Measurements from ENCODE around the gene NAXD. TPM values are rescaled to one million over a fixed set of nuclear protein-coding genes. Genes with fewer than 3 reads are reported as not detected.

NAXD gene
- total and polyA plus RNA-seq, 2 experiments from 2014 or later: 16.9 to 18.5 TPM

- TF ChIP-seq ZNF462 (CRISPR knock-in tag; IDR thresholded peaks at IDR 0.05) (no peak), STAT1 (IDR thresholded peaks at IDR 0.05; ENCODE audit: unreplicated experiment) (no peak), ZNF331 (CRISPR knock-in tag; IDR thresholded peaks at IDR 0.05; ENCODE audit: low read depth) (no peak), EZH2 (IDR thresholded peaks at IDR 0.05; ENCODE audit: low read depth, unreplicated experiment) (no peak), NANOG (IDR thresholded peaks at IDR 0.05; ENCODE audit: borderline replicate concordance) (no peak), POLR2AphosphoS5 (IDR thresholded peaks at IDR 0.05; ENCODE audit: low read depth) (no peak)
Measured at GRCh38 chr13:110685305-110686020, 70.1 kb downstream of the NAXD start (continued).

DNA sequence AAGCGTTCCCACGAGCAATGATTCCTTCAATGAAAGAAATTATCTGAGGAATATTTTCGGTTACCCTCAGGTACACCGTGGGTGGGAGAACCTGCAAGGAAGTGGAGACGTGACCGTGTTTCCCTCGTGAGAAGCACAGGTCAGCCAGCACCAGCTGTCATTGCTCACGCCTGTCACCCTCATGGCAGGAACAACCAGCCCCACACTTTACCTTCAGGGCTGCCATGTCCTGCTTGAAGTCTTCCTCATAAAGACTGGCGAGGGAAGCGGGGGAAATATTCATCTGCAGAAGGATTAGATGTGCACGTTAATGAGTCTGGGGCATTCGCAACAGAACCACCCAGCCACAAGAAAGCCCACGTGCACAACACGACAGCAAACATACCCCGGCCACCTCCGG is 72.4 kb downstream of the NAXD start:
- ATAC-seq: no peak
- H3K4me1 ChIP-seq (ENCODE audit: insufficient read depth): no peaks in the 10 kb centered on the region
- Mint-ChIP-seq H3K4me1 (no peaks in the 10 kb centered on the region), H3K36me3 (ENCODE audit: low read depth) (peaks cover 23% of the 10 kb centered on the region), H3K4me3 (no peak overlapping the region), H3K27ac (no peak overlapping the region), H3K9me3 (no peaks in the 10 kb centered on the region), H3K27me3 (ENCODE audit: insufficient read depth, low read depth, poor library complexity) (peaks cover 4% of the 10 kb centered on the region)
- no peak for DNase-seq (ENCODE audit: low spot score)
- no peaks in the 10 kb centered on the region for H3K27me3 ChIP-seq (ENCODE audit: insufficient read depth)
- H2AFZ ChIP-seq: no peak overlapping the region
- no peak overlapping the region for H3K4me3 ChIP-seq
- no peak overlapping the region for H3K4me2 ChIP-seq
- 0 out of 2 replicates have a peak, but pooled peaks cover 2% of the 10 kb centered on the region for H3F3A ChIP-seq (replicated peaks; ENCODE audit: low read depth)
- H3K9me2 ChIP-seq (ENCODE audit: insufficient read depth): no peaks in the 10 kb centered on the region
- no peaks in the 10 kb centered on the region; the same call in none of the 2 replicates for H4K20me1 ChIP-seq (replicated peaks; ENCODE audit: insufficient read depth)
- peaks cover 9% of the 10 kb centered on the region; the same call in 1 of the 2 replicates for H3K36me3 ChIP-seq (ENCODE audit: insufficient read depth)
- no peak overlapping the region for H3K27ac ChIP-seq (ENCODE audit: low read depth)
- H3K79me2 ChIP-seq (replicated peaks; ENCODE audit: insufficient read depth): no peaks in the 10 kb centered on the region
- TF ChIP-seq ZNF114 (CRISPR knock-in tag; IDR thresholded peaks at IDR 0.05) (no peak), ETS1 (IDR thresholded peaks at IDR 0.05) (no peak), POLR2AphosphoS5 (IDR thresholded peaks at IDR 0.05; ENCODE audit: low read depth) (no peak), ZNF331 (CRISPR knock-in tag; IDR thresholded peaks at IDR 0.05; ENCODE audit: low read depth) (no peak), EZH2phosphoT487 (IDR thresholded peaks at IDR 0.05; ENCODE audit: unreplicated experiment) (no peak), JUNB (IDR thresholded peaks at IDR 0.05; ENCODE audit: unreplicated experiment) (no peak), EZH2 (IDR thresholded peaks at IDR 0.05; ENCODE audit: low read depth, unreplicated experiment) (no peak)

Measured in GM23338 (cell line).